Naive B cell (primary cell): ENCODE measurements around the gene TRIM39. TPM values are rescaled to one million over a fixed set of nuclear protein-coding genes. Genes with fewer than 3 reads are reported as not detected.

Experiments used
- ATAC-seq, 2 donors: fragments of 150-1000 bp; cut with Tn5 transposase; 2 replicates each; pipeline ENCODE4 v1.10.0; 2021; ENCODE audit warnings: low read depth in 2 of 2, mild to moderate bottlenecking in 2 of 2, moderate library complexity in 2 of 2
- DNase-seq: peaks from one replicate; pipeline ENCODE4 v3.0.0; 2022
- H3K27ac Mint-ChIP-seq, 6 donors: one replicate each; pipeline ENCODE4 v1.8.0; 2020 to 2022; ENCODE audit warnings: mild to moderate bottlenecking in 6 of 6, mixed read lengths in 6 of 6, moderate library complexity in 5 of 6, inconsistent platforms in 2 of 6
- H3K27me3 Mint-ChIP-seq, 3 donors: one replicate each; pipeline ENCODE4 v1.8.0; 2021 to 2022; ENCODE audit warnings: mixed read lengths in 3 of 3, mild to moderate bottlenecking in 1 of 3
- H3K36me3 Mint-ChIP-seq, 2 donors: one replicate each; pipeline ENCODE4 v1.8.0; 2020 to 2022; ENCODE audit warnings: mixed read lengths in 2 of 2, inconsistent platforms in 1 of 2, mild to moderate bottlenecking in 1 of 2
- H3K4me1 Mint-ChIP-seq, 3 donors: one replicate each; pipeline ENCODE4 v1.8.0; 2020 to 2022; ENCODE audit warnings: mixed read lengths in 3 of 3, inconsistent platforms in 1 of 3, mild to moderate bottlenecking in 1 of 3, moderate library complexity in 1 of 3
- H3K4me3 Mint-ChIP-seq, 8 donors: one replicate each; pipeline ENCODE4 v1.8.0; 2020 to 2022; ENCODE audit warnings: mild to moderate bottlenecking in 8 of 8, mixed read lengths in 8 of 8, moderate library complexity in 8 of 8, inconsistent platforms in 2 of 8
- H3K9me3 Mint-ChIP-seq, 7 donors: one replicate each; pipeline ENCODE4 v1.8.0; 2020 to 2022; ENCODE audit warnings: mixed read lengths in 7 of 7, mild to moderate bottlenecking in 5 of 7, inconsistent platforms in 2 of 7, moderate library complexity in 1 of 7
- polyA plus RNA-seq, 6 donors: library from polyadenylated mRNA; unstranded; fragments of 300-500 nt; fragmentation: Illumina TruSeq; gene quantifications; one replicate each; pipeline ENCODE4 v1.2.3, GENCODE V29; 2021; ENCODE audit warnings: low read depth in 6 of 6

Gene TRIM39
- polyA plus RNA-seq, 6 donors from 2014 or later = 8.0 to 16.3 (median 15.0) TPM

DNA sequence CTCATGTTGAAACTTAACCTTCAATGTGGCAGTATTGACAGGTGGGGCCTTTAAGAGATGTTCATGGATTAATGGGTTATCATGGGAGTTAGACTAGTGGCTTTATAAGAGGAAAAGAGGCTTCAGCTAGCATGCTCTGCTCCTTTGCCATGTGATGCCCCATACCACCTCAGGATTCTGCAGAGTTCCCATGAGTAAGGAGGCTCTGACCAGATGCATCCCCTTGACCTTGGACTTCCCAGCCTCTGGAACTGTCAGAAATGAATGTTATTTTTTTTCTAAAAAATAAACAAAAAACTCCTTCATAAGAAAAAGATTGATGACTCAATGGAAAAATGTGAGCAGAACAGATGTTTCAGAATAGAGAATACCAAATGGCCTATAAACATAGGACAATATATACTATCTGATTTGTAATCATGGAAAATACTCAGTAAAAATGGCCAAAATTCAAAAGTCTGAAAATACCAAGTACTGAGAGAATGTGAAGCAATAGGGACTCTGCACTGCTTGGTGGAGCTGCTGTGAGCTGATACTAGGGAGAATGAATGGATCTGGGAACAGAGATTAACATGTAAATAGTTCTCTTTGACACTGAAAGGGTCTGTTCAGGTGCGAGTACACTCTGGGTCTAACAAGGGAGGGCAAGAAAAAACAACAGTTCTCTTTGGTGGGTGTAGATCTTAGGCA is 7.4 kb upstream of the TRIM39 start:
- DNase-seq (no peak), ATAC-seq (no peak)
- no peaks in the 10 kb centered on the region for H3K9me3 Mint-ChIP-seq
- H3K27me3 Mint-ChIP-seq = no peaks in the 10 kb centered on the region
- peaks cover 47 to 58% (median 50%) of the 10 kb centered on the region in 3 donors for H3K4me1 Mint-ChIP-seq
- H3K4me3 Mint-ChIP-seq = peak overlapping the region in 1 of 8 donors; percentile 20
- H3K36me3 Mint-ChIP-seq = peaks cover 0 to 1% of the 10 kb centered on the region in 2 donors
- peak overlapping the region in 2 of 6 donors; percentile 8 to 12 for H3K27ac Mint-ChIP-seq

DNA sequence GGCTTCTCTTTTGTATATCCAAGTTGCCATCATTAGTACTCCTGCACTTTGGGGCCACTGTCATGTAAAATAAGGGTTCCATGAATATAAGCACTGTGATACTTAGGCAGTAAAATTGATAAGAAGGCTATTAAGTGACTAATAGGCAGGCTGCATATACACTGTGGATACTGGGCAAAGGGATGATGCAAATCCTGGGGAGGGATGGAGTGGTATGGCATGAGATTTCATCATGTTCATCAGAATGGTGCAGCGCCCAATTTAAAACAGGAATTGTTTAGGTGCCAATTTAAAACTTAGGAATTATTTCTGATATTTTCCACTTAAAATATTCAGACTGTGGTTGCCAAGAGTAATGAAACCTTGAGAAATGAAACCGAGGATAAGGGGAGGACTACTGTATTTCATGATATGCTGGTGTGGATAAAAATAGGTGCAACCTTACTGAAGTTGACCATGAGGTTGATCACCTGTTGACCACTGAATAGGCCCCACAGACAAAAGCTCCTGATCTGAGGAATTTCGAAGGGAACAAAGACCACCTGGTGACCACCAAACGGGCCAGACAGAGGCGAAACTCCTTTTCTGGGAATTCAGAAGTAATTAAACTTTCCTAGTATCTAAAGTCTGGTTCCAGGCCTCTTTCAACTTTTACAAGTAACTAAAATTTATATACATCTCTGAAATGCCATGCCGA is 4.9 kb upstream of the TRIM39 start:
- H3K36me3 Mint-ChIP-seq = no peaks in the 10 kb centered on the region
- DNase-seq (no peak), ATAC-seq (no peak)
- H3K27me3 Mint-ChIP-seq = no peaks in the 10 kb centered on the region
- no peaks in the 10 kb centered on the region for H3K9me3 Mint-ChIP-seq
- peak overlapping the region in 2 of 8 donors; percentile 10 to 52 for H3K4me3 Mint-ChIP-seq
- peak overlapping the region in 2 of 6 donors; percentile 38 to 77 for H3K27ac Mint-ChIP-seq
- H3K4me1 Mint-ChIP-seq = peaks cover 58 to 78% (median 74%) of the 10 kb centered on the region in 3 donors

DNA sequence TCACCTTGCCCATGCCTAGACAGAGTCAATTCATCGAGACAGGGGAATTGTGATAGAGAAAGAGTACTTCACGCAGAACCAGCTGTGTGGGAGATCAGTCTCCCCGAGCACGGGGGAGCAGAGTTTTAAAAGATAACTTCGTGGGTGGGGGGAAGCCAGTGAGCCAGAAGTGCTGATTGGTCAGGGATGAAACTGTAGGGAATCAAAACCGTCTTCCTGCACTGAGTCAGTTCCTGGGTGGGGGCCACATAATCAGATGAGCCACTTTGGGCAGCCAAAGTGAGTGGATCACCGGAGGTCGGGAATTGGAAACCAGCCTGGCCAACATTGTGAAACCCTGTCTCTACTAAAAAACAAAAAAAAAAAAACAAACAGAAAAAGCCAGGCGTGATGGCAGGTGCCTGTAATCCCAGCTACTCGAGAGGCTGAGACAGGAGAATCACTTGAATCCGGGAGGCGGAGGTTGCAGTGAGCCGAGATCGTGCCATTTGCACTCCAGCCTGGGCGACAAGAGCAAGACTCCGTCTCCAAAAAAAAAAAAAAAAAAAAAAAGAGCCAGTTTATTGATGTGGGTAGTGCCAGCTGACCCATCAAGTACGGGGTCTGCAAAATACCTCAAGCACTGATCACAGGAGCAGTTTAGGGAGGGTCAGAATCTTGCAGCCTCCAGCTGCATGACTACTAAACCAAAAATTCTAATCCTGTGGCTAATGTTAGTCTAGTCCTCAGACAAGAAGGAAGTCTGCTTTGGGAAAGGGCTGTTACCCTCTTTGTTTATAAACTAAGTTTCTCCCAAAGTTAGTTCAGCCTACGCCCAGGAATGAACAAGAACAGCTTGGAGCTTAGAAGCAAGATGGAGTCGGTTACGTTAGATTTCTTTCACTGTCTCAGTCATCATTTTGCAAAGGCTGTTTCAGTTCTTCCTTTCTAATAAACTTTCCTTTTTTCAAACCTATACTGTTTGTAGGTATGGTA is 3.9 kb upstream of the TRIM39 start:
- Mint-ChIP-seq H3K36me3 (no peaks in the 10 kb centered on the region), H3K27me3 (no peaks in the 10 kb centered on the region), H3K9me3 (no peaks in the 10 kb centered on the region), H3K4me1 (peaks cover 59 to 81% (median 76%) of the 10 kb centered on the region in 3 donors), H3K27ac (peak overlapping the region in 2 of 6 donors; percentile 77 to 83), H3K4me3 (peak overlapping the region in 4 of 8 donors; percentile 37 to 88 (median 56))
- ATAC-seq = no peak
- DNase-seq = no peak

DNA sequence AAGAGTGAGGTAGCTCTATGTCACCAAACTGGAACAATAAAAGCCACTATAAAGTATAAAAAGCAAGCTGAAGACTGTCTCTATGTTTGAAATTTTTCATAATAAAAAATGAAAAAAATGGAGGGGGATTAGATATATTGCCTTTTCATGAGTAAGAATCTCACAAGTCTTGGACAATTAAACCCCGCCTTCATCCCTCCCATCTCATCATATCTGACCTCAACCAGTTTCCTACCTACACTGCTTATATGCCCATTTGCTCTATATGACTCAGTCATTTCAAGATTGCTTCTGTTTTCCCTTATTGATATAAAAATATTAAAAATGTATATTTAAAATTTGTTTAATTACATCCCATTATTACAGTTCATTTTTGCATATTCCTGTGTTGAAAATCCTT is 2.9 kb upstream of the TRIM39 start:
- no peak for DNase-seq
- peak overlapping the region in 1 of 6 donors; percentile 38 for H3K27ac Mint-ChIP-seq
- H3K9me3 Mint-ChIP-seq = no peaks in the 10 kb centered on the region
- H3K27me3 Mint-ChIP-seq = no peaks in the 10 kb centered on the region
- peak overlapping the region in 1 of 8 donors; percentile 88 for H3K4me3 Mint-ChIP-seq
- H3K4me1 Mint-ChIP-seq = peaks cover 51 to 78% (median 67%) of the 10 kb centered on the region in 3 donors
- peaks cover 2 to 4% of the 10 kb centered on the region in 2 donors for H3K36me3 Mint-ChIP-seq
- ATAC-seq = no peak

DNA sequence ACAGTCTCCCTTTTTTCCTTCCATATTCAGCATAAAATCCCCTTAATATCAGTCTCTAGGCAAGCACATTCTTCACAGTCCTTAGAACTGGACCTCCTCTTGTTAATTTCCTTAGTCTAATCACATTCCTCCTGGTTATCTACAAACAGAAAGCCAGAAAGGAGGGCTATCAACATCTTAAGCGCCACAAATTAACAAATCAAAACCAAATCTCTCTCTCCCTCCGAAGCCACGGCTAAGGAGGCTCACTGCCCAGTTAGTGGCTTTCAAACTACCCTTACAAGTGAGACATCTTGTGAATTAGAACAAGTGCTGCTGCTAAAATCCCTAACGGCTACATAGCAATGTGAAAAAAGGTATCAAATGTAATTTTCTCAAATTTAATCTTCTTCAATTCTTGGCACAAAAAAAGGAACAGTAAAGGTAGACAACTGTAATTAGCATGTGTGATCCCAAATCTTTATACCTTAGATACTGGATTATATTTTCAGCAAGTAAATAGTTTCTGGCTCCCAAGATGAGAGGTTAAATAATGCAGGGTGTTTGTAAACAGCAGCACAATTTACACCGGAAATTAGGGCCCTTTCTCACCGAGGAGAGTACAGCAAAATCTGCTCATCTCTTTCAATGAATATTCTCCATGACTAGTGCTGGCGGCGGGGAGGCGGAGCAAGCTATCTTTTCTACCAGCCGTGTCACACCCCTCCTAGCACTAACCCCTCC is 1.4 kb upstream of the TRIM39 start:
- Mint-ChIP-seq H3K36me3 (peaks cover 12 to 18% of the 10 kb centered on the region in 2 donors), H3K27ac (peak overlapping the region; percentile 97 to 100 (median 99)), H3K27me3 (no peaks in the 10 kb centered on the region), H3K4me1 (peaks cover 42 to 65% (median 56%) of the 10 kb centered on the region in 3 donors), H3K9me3 (no peaks in the 10 kb centered on the region), H3K4me3 (peak overlapping the region; percentile 80 to 98 (median 93))
- DNase-seq = peak; percentile 63
- peak in 1 of 2 donors; percentile 40 for ATAC-seq

DNA sequence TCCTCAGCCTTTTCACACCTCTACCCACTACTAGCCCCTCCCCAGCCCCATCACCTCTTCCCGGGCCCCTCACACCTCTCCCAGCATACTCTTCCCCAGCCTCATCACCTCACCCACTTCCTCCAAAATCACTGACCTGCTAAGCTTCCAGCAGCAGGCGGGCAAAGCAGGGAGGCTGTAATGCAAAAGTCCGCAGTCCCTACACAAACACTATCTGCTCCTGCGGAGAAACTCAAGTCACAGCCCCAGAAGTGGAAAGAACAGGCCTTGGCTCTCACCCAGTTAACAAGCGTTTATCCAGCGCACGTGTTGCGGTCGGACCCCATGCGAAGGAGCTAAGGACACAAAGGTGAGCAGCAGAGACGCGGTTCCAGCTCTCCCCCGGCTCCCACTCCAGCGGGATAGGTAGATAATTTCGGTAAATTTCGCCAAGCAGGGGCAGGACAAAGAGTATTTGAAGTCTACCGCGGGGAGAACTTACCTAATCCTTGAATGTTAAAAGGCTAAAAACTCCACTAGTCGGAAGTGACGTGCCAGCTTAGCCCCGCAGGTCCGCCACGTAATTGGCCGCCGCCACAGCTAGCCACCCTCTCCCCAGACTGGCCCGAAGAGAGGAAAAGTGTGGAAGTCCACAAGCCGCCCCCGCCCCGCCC is 728 bp upstream of the TRIM39 start:
- Mint-ChIP-seq H3K9me3 (no peaks in the 10 kb centered on the region), H3K4me1 (peaks cover 36 to 59% (median 50%) of the 10 kb centered on the region in 3 donors), H3K4me3 (peak overlapping the region; percentile 80 to 98 (median 93)), H3K36me3 (peaks cover 13 to 22% of the 10 kb centered on the region in 2 donors), H3K27me3 (no peaks in the 10 kb centered on the region), H3K27ac (peak overlapping the region; percentile 97 to 100 (median 99))
- ATAC-seq (peak; percentile 51 to 54), DNase-seq (no peak)

DNA sequence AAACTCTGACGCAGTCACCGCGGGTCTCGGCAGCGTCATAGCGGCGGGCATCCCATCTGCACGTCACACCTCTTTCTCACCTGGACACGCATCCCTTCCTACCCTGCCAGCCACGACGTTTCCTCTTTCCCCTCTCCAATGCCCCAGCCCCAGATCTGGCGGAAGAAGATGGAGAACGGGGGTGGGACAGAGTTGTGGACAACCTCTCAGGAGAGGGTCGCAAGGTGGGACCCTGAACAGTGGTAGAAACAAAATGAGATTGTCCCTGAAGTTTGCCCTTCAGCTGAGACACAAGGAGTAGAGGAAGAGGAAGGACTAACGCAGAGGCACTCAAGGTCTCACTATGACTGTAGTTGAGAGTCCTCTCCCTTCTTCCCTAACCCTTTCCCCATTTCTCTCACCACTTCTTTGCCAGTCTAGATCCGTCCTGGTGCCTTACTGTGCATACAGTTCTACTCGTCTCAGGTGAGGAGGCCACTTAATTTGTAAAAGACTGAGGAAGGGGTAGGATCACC is 562 bp downstream of the TRIM39 start:
- Mint-ChIP-seq H3K9me3 (no peaks in the 10 kb centered on the region), H3K4me1 (peaks cover 31 to 47% (median 40%) of the 10 kb centered on the region in 3 donors), H3K27ac (peak overlapping the region; percentile 97 to 100 (median 100)), H3K36me3 (peaks cover 13 to 22% of the 10 kb centered on the region in 2 donors), H3K4me3 (peak overlapping the region; percentile 80 to 99 (median 96)), H3K27me3 (no peaks in the 10 kb centered on the region)
- ATAC-seq (no peak), DNase-seq (no peak)

DNA sequence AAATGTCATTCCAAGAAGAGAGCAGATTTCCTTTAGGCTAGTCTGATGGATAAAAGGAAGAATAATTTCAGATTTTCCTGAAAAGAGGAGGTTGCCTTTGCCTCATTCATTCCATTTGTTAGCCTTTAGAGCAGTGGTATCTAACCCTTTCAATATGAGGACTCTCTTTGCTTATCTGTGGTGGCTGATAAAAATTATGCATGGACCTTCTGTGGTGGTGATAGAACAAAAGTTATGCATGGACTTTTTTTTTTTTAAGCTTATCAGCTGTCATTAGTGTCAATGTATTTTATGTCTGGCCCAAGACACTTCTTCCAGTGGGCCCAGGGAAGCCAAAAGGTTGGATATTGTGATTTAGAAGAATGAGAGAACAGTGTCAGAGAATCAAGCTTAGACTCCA is 1.7 kb downstream of the TRIM39 start:
- no peak for ATAC-seq
- H3K4me1 Mint-ChIP-seq = peaks cover 28 to 37% (median 36%) of the 10 kb centered on the region in 3 donors
- H3K4me3 Mint-ChIP-seq = peak overlapping the region in 5 of 8 donors; percentile 49 to 99 (median 95)
- peak overlapping the region; percentile 97 to 100 (median 100) for H3K27ac Mint-ChIP-seq
- no peaks in the 10 kb centered on the region for H3K27me3 Mint-ChIP-seq
- H3K9me3 Mint-ChIP-seq = no peaks in the 10 kb centered on the region
- H3K36me3 Mint-ChIP-seq = peaks cover 13 to 22% of the 10 kb centered on the region in 2 donors
- DNase-seq = no peak

DNA sequence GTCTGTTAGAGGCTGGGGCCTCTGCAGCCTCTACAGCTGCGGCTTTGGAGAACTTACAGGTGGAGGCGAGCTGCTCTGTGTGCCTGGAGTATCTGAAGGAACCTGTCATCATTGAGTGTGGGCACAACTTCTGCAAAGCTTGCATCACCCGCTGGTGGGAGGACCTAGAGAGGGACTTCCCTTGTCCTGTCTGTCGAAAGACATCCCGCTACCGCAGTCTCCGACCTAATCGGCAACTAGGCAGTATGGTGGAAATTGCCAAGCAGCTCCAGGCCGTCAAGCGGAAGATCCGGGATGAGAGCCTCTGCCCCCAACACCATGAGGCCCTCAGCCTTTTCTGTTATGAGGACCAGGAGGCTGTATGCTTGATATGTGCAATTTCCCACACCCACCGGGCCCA is 2.6 kb downstream of the TRIM39 start:
- Mint-ChIP-seq H3K4me1 (peaks cover 24 to 33% (median 31%) of the 10 kb centered on the region in 3 donors), H3K27me3 (no peaks in the 10 kb centered on the region), H3K4me3 (peak overlapping the region in 1 of 8 donors; percentile 88), H3K27ac (peak overlapping the region in 3 of 6 donors; percentile 31 to 97 (median 88)), H3K36me3 (peaks cover 13 to 22% of the 10 kb centered on the region in 2 donors), H3K9me3 (no peaks in the 10 kb centered on the region)
- ATAC-seq = no peak
- DNase-seq = no peak

DNA sequence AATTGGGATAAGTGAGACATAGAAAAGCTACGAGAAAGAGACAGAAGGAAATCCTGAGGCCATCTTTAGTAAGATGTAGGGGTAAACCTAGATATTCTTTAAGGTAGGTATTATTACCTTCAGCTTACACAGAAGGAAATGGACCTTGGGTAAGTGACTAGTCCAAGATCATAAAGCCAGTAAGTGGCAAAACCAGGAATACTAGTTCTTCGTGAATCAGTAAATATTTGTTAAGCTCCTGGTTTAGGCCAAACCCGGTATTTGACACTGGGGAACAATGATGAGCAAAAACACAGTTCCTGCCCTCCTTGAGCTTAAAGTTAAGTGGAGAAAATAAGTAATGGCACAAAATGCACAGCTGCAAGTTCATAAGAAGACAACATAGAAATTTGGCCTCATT is 5.3 kb downstream of the TRIM39 start:
- no peak overlapping the region for H3K4me3 Mint-ChIP-seq
- ATAC-seq = no peak
- no peaks in the 10 kb centered on the region for H3K9me3 Mint-ChIP-seq
- no peak for DNase-seq
- peak overlapping the region in 1 of 6 donors; percentile 12 for H3K27ac Mint-ChIP-seq
- peaks cover 31 to 34% of the 10 kb centered on the region in 2 donors for H3K36me3 Mint-ChIP-seq
- H3K27me3 Mint-ChIP-seq = no peaks in the 10 kb centered on the region
- peaks cover 8 to 12% (median 9%) of the 10 kb centered on the region in 3 donors for H3K4me1 Mint-ChIP-seq

DNA sequence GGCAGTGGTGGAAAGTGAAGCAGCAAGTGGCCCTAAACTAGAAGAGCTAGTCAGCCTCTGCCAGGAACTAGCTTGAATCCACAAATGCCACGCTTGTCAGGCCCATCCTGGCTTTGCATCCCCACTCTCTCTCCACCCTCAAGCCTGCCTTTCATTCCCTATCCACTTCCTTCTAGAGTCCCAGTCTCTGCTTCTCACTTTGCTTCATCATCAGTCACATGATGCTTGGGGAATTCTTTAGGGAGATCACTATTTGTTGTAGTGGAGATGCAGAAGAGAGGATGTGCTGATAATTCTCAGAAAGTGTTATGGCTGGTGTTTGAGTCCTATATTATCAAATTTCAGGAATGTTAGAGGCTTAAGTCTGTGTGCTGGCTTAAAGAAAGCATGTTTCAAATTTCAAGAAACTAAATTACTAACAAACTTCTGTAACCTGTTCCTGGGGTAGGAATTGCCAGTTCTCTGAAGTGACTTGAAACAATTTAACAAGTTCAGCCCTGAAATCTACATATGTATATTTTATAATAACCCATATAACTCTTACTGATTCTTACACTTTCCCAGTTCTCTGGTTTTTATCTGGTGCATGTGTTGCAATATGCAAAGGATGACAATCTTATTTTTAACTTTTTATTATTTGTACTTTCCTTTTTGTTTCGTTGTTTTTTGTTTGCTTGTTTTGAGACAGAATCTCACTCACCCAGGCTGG is 7.5 kb downstream of the TRIM39 start:
- peak overlapping the region in 2 of 6 donors; percentile 32 to 47 for H3K27ac Mint-ChIP-seq
- no peaks in the 10 kb centered on the region for H3K4me1 Mint-ChIP-seq
- H3K36me3 Mint-ChIP-seq = peaks cover 26 to 33% of the 10 kb centered on the region in 2 donors
- H3K4me3 Mint-ChIP-seq = peak overlapping the region in 1 of 8 donors; percentile 6
- no peaks in the 10 kb centered on the region for H3K27me3 Mint-ChIP-seq
- ATAC-seq = no peak
- H3K9me3 Mint-ChIP-seq = no peaks in the 10 kb centered on the region
- DNase-seq = no peak
